Suppressor macrophage (primary cell): ENCODE data around the gene NAGS.
"Not testable (repeated sequence)": the region's sequence is repeated elsewhere in the genome, so short reads cannot be mapped to it uniquely, and the experiment has no call there.

Source experiments
- DNase-seq, 4 experiments: peaks; one replicate each; pipeline ENCODE4 v3.0.0-alpha.2; 2020 to 2022

The NAGS gene

GRCh38 chr17:43983515-43984411 is 20.7 kb upstream of the NAGS start:
- peak in 1 of 4 experiments; percentile 16 for DNase-seq

- DNase-seq, result no peak
Observed at GRCh38 chr17:43984521-43984920, 19.9 kb upstream of the NAGS start.

- no peak for DNase-seq
Observed at GRCh38 chr17:43986225-43986981, 18.0 kb upstream of the NAGS start.

- DNase-seq, result no peak
Observed at GRCh38 chr17:43987131-43988021, 17.0 kb upstream of the NAGS start.

- no peak for DNase-seq
Observed at GRCh38 chr17:43988301-43988700, 16.1 kb upstream of the NAGS start.

- no peak for DNase-seq
Observed at GRCh38 chr17:43992641-43993040, 11.8 kb upstream of the NAGS start.

GRCh38 chr17:43994272-43995149 is 9.9 kb upstream of the NAGS start:
- DNase-seq, result peak; percentile 71 to 85 (median 79)

- DNase-seq, result no peak
Observed at GRCh38 chr17:43995150-43995471, 9.3 kb upstream of the NAGS start.

- DNase-seq, result not testable (repeated sequence)
Observed at GRCh38 chr17:43997180-43997579, 7.2 kb upstream of the NAGS start.

- DNase-seq, result peak; percentile 68 to 80 (median 70)
Observed at GRCh38 chr17:43998552-43998951, 5.9 kb upstream of the NAGS start.

GRCh38 chr17:43999024-43999423 is 5.4 kb upstream of the NAGS start:
- DNase-seq, result no peak

- no peak for DNase-seq
Observed at GRCh38 chr17:44000141-44000860, 4.1 kb upstream of the NAGS start.

GRCh38 chr17:44000871-44001460 is 3.5 kb upstream of the NAGS start:
- no peak for DNase-seq

- DNase-seq, result no peak
Observed at GRCh38 chr17:44001461-44001920, 2.9 kb upstream of the NAGS start.

GRCh38 chr17:44002141-44002848 is 2.1 kb upstream of the NAGS start:
- peak in 3 of 4 experiments; percentile 20 to 50 (median 28) for DNase-seq

- peak in 2 of 4 experiments; percentile 13 to 29 for DNase-seq
Observed at GRCh38 chr17:44004761-44005526, 522 bp downstream of the NAGS start.

- DNase-seq, result peak in 2 of 4 experiments; percentile 24 to 35
Observed at GRCh38 chr17:44005527-44006271, 1.3 kb downstream of the NAGS start.

GRCh38 chr17:44006272-44006597 is 1.8 kb downstream of the NAGS start:
- DNase-seq, result peak in 1 of 4 experiments; percentile 6
